Endodermal cell (in vitro differentiated cells): Measurements from ENCODE around the gene ARCN1. TPM values are rescaled to one million over a fixed set of nuclear protein-coding genes. Genes with fewer than 3 reads are reported as not detected.

ENCODE experiments used
- DNase-seq: peaks from one replicate; pipeline ENCODE4 v3.0.0-alpha.2; 2017
- H3K27ac ChIP-seq: 2 replicates; pipeline ENCODE4 v1.5.1; 2013; ENCODE audit warnings: mild to moderate bottlenecking, low read depth, low read length, moderate library complexity
- H3K27me3 ChIP-seq: 2 replicates; pipeline ENCODE4 v1.6.1; 2013; ENCODE audit warnings: mild to moderate bottlenecking, low read length, moderate library complexity; ENCODE audit not compliant: insufficient read depth, control insufficient read depth, poor library complexity, severe bottlenecking
- H3K36me3 ChIP-seq: 2 replicates; pipeline ENCODE4 v1.7.0; 2013; ENCODE audit warnings: mild to moderate bottlenecking, low read length, moderate library complexity; ENCODE audit not compliant: control insufficient read depth, insufficient read depth
- H3K4me1 ChIP-seq: one replicate; pipeline ENCODE4 v1.7.0; 2013; ENCODE audit warnings: low read length; ENCODE audit not compliant: control insufficient read depth, insufficient read depth
- H3K4me3 ChIP-seq: 2 replicates; pipeline ENCODE4 v1.5.1; 2013; ENCODE audit warnings: mild to moderate bottlenecking, low read length, moderate library complexity
- H3K9ac ChIP-seq: 2 replicates; pipeline ENCODE4 v1.6.1; 2013; ENCODE audit warnings: mild to moderate bottlenecking, low read length, moderate library complexity; ENCODE audit not compliant: poor library complexity, severe bottlenecking; ENCODE audit errors: extremely low read depth
- H3K9me3 ChIP-seq: 2 replicates; pipeline ENCODE4 v1.6.1; 2013; ENCODE audit warnings: mild to moderate bottlenecking, low read length, moderate library complexity; ENCODE audit not compliant: control insufficient read depth
- H3K27ac Mint-ChIP-seq: 2 replicates; pipeline ENCODE4 v1.8.0; 2020; ENCODE audit warnings: mixed read lengths
- H3K27me3 Mint-ChIP-seq: 2 replicates; pipeline ENCODE4 v1.8.0; 2021; ENCODE audit warnings: mild to moderate bottlenecking, mixed read lengths; ENCODE audit not compliant: insufficient read depth
- H3K36me3 Mint-ChIP-seq: 2 replicates; pipeline ENCODE4 v1.8.0; 2020; ENCODE audit warnings: low read depth, mixed read lengths
- H3K4me1 Mint-ChIP-seq: 2 replicates; pipeline ENCODE4 v1.8.0; 2020; ENCODE audit warnings: mixed read lengths
- H3K4me3 Mint-ChIP-seq: 2 replicates; pipeline ENCODE4 v1.8.0; 2020; ENCODE audit warnings: mild to moderate bottlenecking, moderate library complexity, mixed read lengths
- H3K9me3 Mint-ChIP-seq: 2 replicates; pipeline ENCODE4 v1.8.0; 2020; ENCODE audit warnings: mild to moderate bottlenecking, mixed read lengths
- CTCF ChIP-seq: fragments of 200-600 bp; sonication (generic); conservative IDR thresholded peaks from 2 replicates; pipeline ENCODE4 v1.5.0; 2021; ENCODE audit warnings: antibody characterized with exemption, mild to moderate bottlenecking
- WGBS, 2 experiments: methylation state at CpG; one replicate each; pipeline versions ENCODE4 v1.1.5 to v1.1.7; 2013; ENCODE audit warnings: missing lambda C conversion rate in 2 of 2, mixed read lengths in 1 of 2; ENCODE audit not compliant: insufficient coverage in 1 of 2, insufficient read length in 1 of 2; 5-methylcytosine and 5-hydroxymethylcytosine counted together
- total RNA-seq, 2 donors: library from RNA; stranded (reverse); fragmentation: NEBNext Ultra II Directional in 1 of 2; extraction: Animal tissue kit (Norgen Biotek cat#: 25700) in 1 of 2; gene quantifications; 2 replicates in 1 of 2; 3 replicates in 1 of 2; pipeline ENCODE4 v1.2.1, GENCODE V29; 2021

Gene ARCN1
- total RNA-seq, 2 donors from 2014 or later: 130 to 161 TPM

- WGBS, 2 experiments: 94 to 97% methylated on average over 15 to 20 of the region's 20 CpGs
- H3K4me1 ChIP-seq: no peaks in the 10 kb centered on the region
- Mint-ChIP-seq H3K9me3 (no peaks in the 10 kb centered on the region), H3K4me1 (peaks cover 2% of the 10 kb centered on the region), H3K27ac (no peak overlapping the region), H3K27me3 (no peaks in the 10 kb centered on the region), H3K4me3 (no peak overlapping the region), H3K36me3 (peaks cover 24% of the 10 kb centered on the region)
- no peak overlapping the region for H3K27ac ChIP-seq
- H3K4me3 ChIP-seq: no peak overlapping the region
- H3K27me3 ChIP-seq: no peaks in the 10 kb centered on the region
- peaks cover 39% of the 10 kb centered on the region for H3K36me3 ChIP-seq
- H3K9me3 ChIP-seq: no peaks in the 10 kb centered on the region
- H3K9ac ChIP-seq: no peak overlapping the region
- no peak for TF ChIP-seq CTCF
- DNase-seq: no peak
Observed at GRCh38 chr11:118628031-118628430, 55.8 kb downstream of the ARCN1 start.

- WGBS, 2 experiments: 92 to 100% methylated on average over 7 to 13 of the region's 13 CpGs
- Histone ChIP-seq H3K36me3 (peaks cover 39% of the 10 kb centered on the region), H3K4me1 (no peaks in the 10 kb centered on the region), H3K4me3 (no peak overlapping the region), H3K27ac (no peak overlapping the region), H3K27me3 (no peaks in the 10 kb centered on the region), H3K9ac (no peak overlapping the region), H3K9me3 (no peaks in the 10 kb centered on the region)
- no peaks in the 10 kb centered on the region for H3K27me3 Mint-ChIP-seq
- H3K4me1 Mint-ChIP-seq: no peaks in the 10 kb centered on the region
- H3K36me3 Mint-ChIP-seq: peaks cover 25% of the 10 kb centered on the region
- no peak for DNase-seq
- TF ChIP-seq CTCF: no peak
- H3K9me3 Mint-ChIP-seq: no peaks in the 10 kb centered on the region
- H3K4me3 Mint-ChIP-seq: no peak overlapping the region
- H3K27ac Mint-ChIP-seq: no peak overlapping the region
Observed at GRCh38 chr11:118628432-118628831, 56.2 kb downstream of the ARCN1 start.

GRCh38 chr11:118628861-118629549 lies 56.8 kb downstream of the ARCN1 start:
- Histone ChIP-seq H3K36me3 (peaks cover 39% of the 10 kb centered on the region), H3K9me3 (no peaks in the 10 kb centered on the region), H3K4me1 (no peaks in the 10 kb centered on the region), H3K4me3 (no peak overlapping the region), H3K9ac (no peak overlapping the region), H3K27me3 (no peaks in the 10 kb centered on the region), H3K27ac (no peak overlapping the region)
- 90 to 91% methylated on average over 2 to 5 of the region's 5 CpGs for WGBS, 2 experiments
- Mint-ChIP-seq H3K27ac (no peak overlapping the region), H3K4me3 (no peak overlapping the region), H3K27me3 (no peaks in the 10 kb centered on the region), H3K9me3 (no peaks in the 10 kb centered on the region), H3K4me1 (no peaks in the 10 kb centered on the region), H3K36me3 (peaks cover 25% of the 10 kb centered on the region)
- TF ChIP-seq CTCF: no peak
- DNase-seq: no peak
